ENCODE results near the gene MATCAP1. TPM values are rescaled to one million over a fixed set of nuclear protein-coding genes. Genes with fewer than 3 reads are reported as not detected.
A peak's percentile ranks its signal among the peaks of the same experiment; 100 is the strongest.

Gene MATCAP1
- total and polyA plus RNA-seq, 2 of the 4 experiments (the other 2 are of a cell fraction) = 8.2 to 43.9 TPM

GRCh38 chr16:67149276-67150046 lies 34.3 kb downstream of the MATCAP1 start (continued):
- TF ChIP-seq NFE2L2 (IDR thresholded peaks at IDR 0.05; ENCODE audit: low read depth, low read length) = no peak

GRCh38 chr16:67148656-67149275 lies 35.0 kb downstream of the MATCAP1 start:
- Histone ChIP-seq H3K9me3 (ENCODE audit: control insufficient read depth, insufficient read depth, low read length) (no peaks in the 10 kb centered on the region), H3K27ac (ENCODE audit: insufficient read depth, low read length) (no peak overlapping the region), H2BK120ac (ENCODE audit: low read depth, low read length) (no peak overlapping the region), H3K4me1 (ENCODE audit: control insufficient read depth, insufficient read depth, low read length) (peaks cover 5% of the 10 kb centered on the region; the same call in 1 of the 2 replicates), H3K14ac (replicated peaks; ENCODE audit: low read depth, low read length) (no peak overlapping the region), H4K20me1 (ENCODE audit: insufficient read depth, low read length) (peaks cover 7% of the 10 kb centered on the region; the same call in 1 of the 2 replicates), H3K4me2 (ENCODE audit: low read depth, low read length) (no peak overlapping the region), H3K4ac (ENCODE audit: low read depth, low read length) (no peak overlapping the region), H3K23ac (ENCODE audit: low read depth, low read length) (no peak overlapping the region), H3K56ac (ENCODE audit: extremely low read depth, insufficient read depth, low read length) (no peak overlapping the region), H3K18ac (ENCODE audit: low read depth, low read length) (no peak overlapping the region), H2BK15ac (ENCODE audit: low read depth, low read length) (no peak overlapping the region), H2BK20ac (ENCODE audit: low read depth, low read length) (no peak overlapping the region), H2AFZ (replicated peaks; ENCODE audit: low read length, poor library complexity) (no peak overlapping the region), H2BK5ac (ENCODE audit: low read depth, low read length, poor library complexity, severe bottlenecking) (no peak overlapping the region), H4K8ac (ENCODE audit: low read depth in 2 of 2, low read length in 2 of 2) (no peak overlapping the region), H2AK9ac (replicated peaks; ENCODE audit: low read depth, low read length, poor library complexity) (peak overlapping the region; percentile 44), H3K27me3 (ENCODE audit: control insufficient read depth, insufficient read depth, low read length) (no peaks in the 10 kb centered on the region), H4K91ac (ENCODE audit: insufficient read depth, low read depth, low read length) (no peak overlapping the region), H3K79me1 (ENCODE audit: low read depth in 1 of 2, low read length in 2 of 2) (peaks cover 0 to 30% of the 10 kb centered on the region in 2 experiments; a peak in 2 of 4 replicates), H3K36me3 (ENCODE audit: control insufficient read depth, insufficient read depth, low read length) (peaks cover 48% of the 10 kb centered on the region), H4K5ac (ENCODE audit: low read depth, low read length) (no peak overlapping the region), H3K9ac (ENCODE audit: low read depth, low read length) (no peak overlapping the region), H3K9me1 (ENCODE audit: insufficient read depth, low read length) (peaks cover 4% of the 10 kb centered on the region; the same call in 1 of the 2 replicates), H2AK5ac (ENCODE audit: low read depth, low read length) (no peak overlapping the region), H3K4me3 (ENCODE audit: insufficient read depth, low read depth, low read length) (no peak overlapping the region)
- ChIA-PET CTCF (no interaction called here), POLR2A (ENCODE audit: unreplicated experiment) (no interaction called here)
- TF ChIP-seq POLR2A (IDR thresholded peaks at IDR 0.05; ENCODE audit: low read depth, low read length) = no peak
- TF ChIP-seq MAZ (IDR thresholded peaks at IDR 0.05; ENCODE audit: borderline replicate concordance, low read depth, low read length) = no peak
- no peak for TF ChIP-seq RCOR1 (IDR thresholded peaks at IDR 0.05; ENCODE audit: insufficient replicate concordance, low read length)
- TF ChIP-seq RAD21 (IDR thresholded peaks at IDR 0.05; ENCODE audit: low read length) = no peak
- intact Hi-C loops (cut with micrococcal nuclease) = no loop called here
- BruUV-seq (replicated peaks) = TSS peak; percentile 78
- DNase-seq (no peak), ATAC-seq (ENCODE audit: low read depth) (no peak)
- dilution Hi-C loops (cut with HindIII; ENCODE audit: low sequenced_read_pairs, unreplicated experiment) = no loop called here
- WGBS, 2 experiments (ENCODE audit: extremely low coverage in 2 of 2, insufficient read length in 1 of 2) = 83% methylated on average over 1 of the region's 11 CpGs; no CpG with 5 or more reads in 1 of the 2 experiments
- in situ Hi-C loops (cut with MboI; ENCODE audit: low sequenced_read_pairs) = no loop called here

Data from IMR-90 (cell line).